WTC11 (cell line): ENCODE data around the gene ITGA6.

ENCODE experiments used
- ATF2 ChIP-seq: sonication (generic); formaldehyde crosslinking; IDR thresholded peaks from 2 replicates; pipeline ENCODE4 v1.8.1; 2022; ENCODE audit warnings: low read depth, missing genetic modification reagents, borderline replicate concordance
- CTCF ChIP-seq: fragments of 200-600 bp; IDR thresholded peaks from 2 replicates; pipeline ENCODE4 v1.8.0; 2022; ENCODE audit warnings: antibody characterized with exemption
- FOXJ3 ChIP-seq: sonication (generic); formaldehyde crosslinking; IDR thresholded peaks from 2 replicates; pipeline ENCODE4 v1.9.0; 2021; ENCODE audit warnings: missing genetic modification reagents, mild to moderate bottlenecking, borderline replicate concordance
- JUN ChIP-seq: sonication (generic); formaldehyde crosslinking; IDR thresholded peaks from 2 replicates; pipeline ENCODE4 v1.8.0; 2023; ENCODE audit warnings: mild to moderate bottlenecking, missing genetic modification reagents
- KAT7 ChIP-seq: sonication (generic); formaldehyde crosslinking; IDR thresholded peaks from 2 replicates; pipeline ENCODE4 v1.8.1; 2023; ENCODE audit warnings: missing genetic modification reagents, mild to moderate bottlenecking, borderline replicate concordance
- NR1H2 ChIP-seq: sonication (generic); formaldehyde crosslinking; IDR thresholded peaks from 2 replicates; pipeline ENCODE4 v1.9.0; 2021; ENCODE audit warnings: mild to moderate bottlenecking, moderate library complexity, missing genetic modification reagents

- TF ChIP-seq CTCF (no peak), ATF2 (CRISPR knock-in tag) (no peak), NR1H2 (CRISPR knock-in tag) (no peak), KAT7 (CRISPR knock-in tag) (no peak), JUN (CRISPR knock-in tag) (no peak), FOXJ3 (CRISPR knock-in tag) (no peak)
These were observed 45.2 kb downstream of the ITGA6 start for GRCh38 chr2:172472446-172473033.
